CD14-positive monocyte (primary cell): ENCODE data around the gene CABP2. TPM values are rescaled to one million over a fixed set of nuclear protein-coding genes. Genes with fewer than 3 reads are reported as not detected.

ENCODE experiments used
- DNase-seq, 3 donors: peaks; one replicate each; pipeline ENCODE4 v3.0.0-alpha.2; 2011 to 2022
- H2AFZ ChIP-seq: 2 replicates; pipeline ENCODE4 v1.6.0; 2012; ENCODE audit warnings: mild to moderate bottlenecking, low read depth, low read length, inconsistent platforms; ENCODE audit not compliant: insufficient read depth, poor library complexity, severe bottlenecking
- H3K27ac ChIP-seq, 2 donors: 1 replicate in 1 of 2; 2 replicates in 1 of 2; pipeline ENCODE4 v1.5.1; 2012 to 2013; ENCODE audit warnings: low read length in 2 of 2, control low read depth in 1 of 2, inconsistent platforms in 1 of 2, low read depth in 1 of 2, mild to moderate bottlenecking in 1 of 2
- H3K27me3 ChIP-seq, 2 donors: one replicate each; pipeline versions ENCODE4 v1.6.0 to v1.6.1; 2011 to 2013; ENCODE audit warnings: low read length in 2 of 2; ENCODE audit not compliant: control insufficient read depth in 2 of 2, insufficient read depth in 2 of 2
- H3K36me3 ChIP-seq, 2 donors: replicated peaks in 1 of 2; 1 replicate in 1 of 2; 2 replicates in 1 of 2; pipeline versions ENCODE4 v1.5.1 to v1.6.1; 2012 to 2013; ENCODE audit warnings: low read length in 2 of 2, control low read depth in 1 of 2, inconsistent platforms in 1 of 2, mild to moderate bottlenecking in 1 of 2; ENCODE audit not compliant: insufficient read depth in 2 of 2, control insufficient read depth in 1 of 2
- H3K4me1 ChIP-seq, 2 donors: 1 replicate in 1 of 2; 2 replicates in 1 of 2; pipeline versions ENCODE4 v1.5.1 to v1.6.1; 2012 to 2013; ENCODE audit warnings: low read length in 2 of 2, control low read depth in 1 of 2, inconsistent platforms in 1 of 2, mild to moderate bottlenecking in 1 of 2, moderate library complexity in 1 of 2; ENCODE audit not compliant: insufficient read depth in 2 of 2, control insufficient read depth in 1 of 2
- H3K4me2 ChIP-seq: replicated peaks from 2 replicates; pipeline ENCODE3; 2012; ENCODE audit warnings: low read length, moderate library complexity, mild to moderate bottlenecking; ENCODE audit not compliant: poor library complexity, severe bottlenecking; ENCODE audit errors: extremely low read depth
- H3K4me3 ChIP-seq, 3 experiments: fragments of 200-600 bp in 1 of 3; sonication (generic) in 1 of 3; replicated peaks in 1 of 3; 1 replicate in 2 of 3; 2 replicates in 1 of 3; pipeline ENCODE4 v1.5.1; 2011 to 2013; ENCODE audit warnings: low read length in 3 of 3, mild to moderate bottlenecking in 3 of 3, control low read depth in 2 of 3, low read depth in 2 of 3, inconsistent platforms in 1 of 3, moderate library complexity in 1 of 3
- H3K79me2 ChIP-seq: 2 replicates; pipeline ENCODE4 v1.6.0; 2012; ENCODE audit warnings: mild to moderate bottlenecking, control low read depth, inconsistent platforms, low read length, moderate library complexity; ENCODE audit not compliant: insufficient read depth
- H3K9ac ChIP-seq: 2 replicates; pipeline ENCODE4 v1.6.0; 2017; ENCODE audit warnings: low read length, mild to moderate bottlenecking; ENCODE audit not compliant: insufficient read depth, poor library complexity, severe bottlenecking
- H3K9me3 ChIP-seq, 2 donors: replicated peaks in 1 of 2; 1 replicate in 1 of 2; 2 replicates in 1 of 2; pipeline versions ENCODE4 v1.5.1 to v1.6.1; 2012 to 2013; ENCODE audit warnings: low read length in 2 of 2, control low read depth in 1 of 2; ENCODE audit not compliant: control insufficient read depth in 1 of 2, insufficient read depth in 1 of 2
- H4K20me1 ChIP-seq: 2 replicates; pipeline ENCODE4 v1.6.0; 2012; ENCODE audit warnings: mild to moderate bottlenecking, low read length, control low read depth, moderate library complexity; ENCODE audit not compliant: insufficient read depth
- H3K27ac Mint-ChIP-seq, 7 donors: one replicate each; pipeline ENCODE4 v1.8.0; 2020; ENCODE audit warnings: mild to moderate bottlenecking in 7 of 7, mixed read lengths in 7 of 7, moderate library complexity in 6 of 7, inconsistent platforms in 2 of 7
- H3K27me3 Mint-ChIP-seq, 3 donors: one replicate each; pipeline ENCODE4 v1.8.0; 2021 to 2022; ENCODE audit warnings: low read depth in 3 of 3, mild to moderate bottlenecking in 3 of 3, mixed read lengths in 3 of 3, moderate library complexity in 3 of 3, inconsistent platforms in 1 of 3
- H3K36me3 Mint-ChIP-seq, 2 donors: one replicate each; pipeline ENCODE4 v1.8.0; 2020; ENCODE audit warnings: mixed read lengths in 2 of 2, inconsistent platforms in 1 of 2, mild to moderate bottlenecking in 1 of 2
- H3K4me1 Mint-ChIP-seq: one replicate; pipeline ENCODE4 v1.8.0; 2020; ENCODE audit warnings: mild to moderate bottlenecking, mixed read lengths
- H3K4me3 Mint-ChIP-seq, 2 donors: one replicate each; pipeline ENCODE4 v1.8.0; 2020; ENCODE audit warnings: mild to moderate bottlenecking in 2 of 2, mixed read lengths in 2 of 2, moderate library complexity in 1 of 2
- H3K9me3 Mint-ChIP-seq, 7 donors: one replicate each; pipeline ENCODE4 v1.8.0; 2020 to 2022; ENCODE audit warnings: mixed read lengths in 7 of 7, mild to moderate bottlenecking in 6 of 7, moderate library complexity in 6 of 7, inconsistent platforms in 2 of 7
- CTCF ChIP-seq: fragments of 200-600 bp; IDR thresholded peaks from one replicate; pipeline ENCODE4 v1.8.0; 2022; ENCODE audit warnings: antibody characterized with exemption, mild to moderate bottlenecking
- WGBS: methylation state at CpG from one replicate; pipeline ENCODE4 v1.1.5; 2013; ENCODE audit warnings: missing lambda C conversion rate; ENCODE audit not compliant: insufficient coverage; 5-methylcytosine and 5-hydroxymethylcytosine counted together
- intact Hi-C, 2 donors: fragments of 100-400 bp; cut with micrococcal nuclease; formaldehyde crosslinking; loops; one replicate each; pipeline versions ENCODE4 v1.15.0 to v1.15.1; 2023
- polyA plus RNA-seq, 3 donors: library from polyadenylated mRNA; depleted of rRNA in 1 of 3; unstranded in 2 of 3; stranded (reverse) in 1 of 3; fragments of 300-500 nt in 2 of 3; fragments of >200 nt in 1 of 3; fragmentation: Illumina TruSeq in 2 of 3; gene quantifications; 1 replicate in 2 of 3; 2 replicates in 1 of 3; pipeline ENCODE4 v1.2.3, GENCODE V29; 2012 to 2021

Gene CABP2
- polyA plus RNA-seq, 3 donors = not detected

GRCh38 chr11:67521924-67522323 lies 1.3 kb downstream of the CABP2 start:
- H3K4me1 ChIP-seq = no peaks in the 10 kb centered on the region
- no peak overlapping the region for H3K27ac ChIP-seq
- Mint-ChIP-seq H3K4me3 (no peak overlapping the region), H3K9me3 (peaks cover 0 to 3% (median 0%) of the 10 kb centered on the region in 7 donors), H3K36me3 (no peaks in the 10 kb centered on the region), H3K4me1 (peaks cover 3% of the 10 kb centered on the region), H3K27ac (no peak overlapping the region), H3K27me3 (peaks cover 0 to 11% (median 5%) of the 10 kb centered on the region in 3 donors)
- H3K79me2 ChIP-seq = no peaks in the 10 kb centered on the region
- no peak overlapping the region for H3K4me3 ChIP-seq
- WGBS = 89% methylated on average over 8 of the region's 10 CpGs
- H4K20me1 ChIP-seq = no peaks in the 10 kb centered on the region
- intact Hi-C loops = no loop called here
- no peak overlapping the region for H3K9ac ChIP-seq
- H3K36me3 ChIP-seq = no peaks in the 10 kb centered on the region
- no peaks in the 10 kb centered on the region for H3K27me3 ChIP-seq
- no peak for DNase-seq
- no peak overlapping the region for H2AFZ ChIP-seq
- no peaks in the 10 kb centered on the region for H3K9me3 ChIP-seq
- no peak overlapping the region for H3K4me2 ChIP-seq
- no peak for TF ChIP-seq CTCF

- Histone ChIP-seq H3K36me3 (no peaks in the 10 kb centered on the region), H3K27me3 (no peaks in the 10 kb centered on the region), H4K20me1 (no peaks in the 10 kb centered on the region), H3K4me2 (no peak overlapping the region), H3K27ac (no peak overlapping the region), H3K79me2 (no peaks in the 10 kb centered on the region), H2AFZ (no peak overlapping the region), H3K4me1 (no peaks in the 10 kb centered on the region), H3K4me3 (no peak overlapping the region), H3K9me3 (no peaks in the 10 kb centered on the region), H3K9ac (no peak overlapping the region)
- no peak overlapping the region for H3K4me3 Mint-ChIP-seq
- no peak for DNase-seq
- TF ChIP-seq CTCF = no peak
- H3K27me3 Mint-ChIP-seq = peaks cover 0 to 11% (median 5%) of the 10 kb centered on the region in 3 donors
- peaks cover 0 to 3% (median 0%) of the 10 kb centered on the region in 7 donors for H3K9me3 Mint-ChIP-seq
- intact Hi-C loops = no loop called here
- peaks cover 3% of the 10 kb centered on the region for H3K4me1 Mint-ChIP-seq
- peak overlapping the region in 1 of 7 donors; percentile 80 for H3K27ac Mint-ChIP-seq
- no peaks in the 10 kb centered on the region for H3K36me3 Mint-ChIP-seq
- WGBS = 90% methylated on average over 12 of the region's 16 CpGs
Observed at GRCh38 chr11:67520856-67521824, 2.1 kb downstream of the CABP2 start.
